ENCODE results near the gene GBP4. TPM values are rescaled to one million over a fixed set of nuclear protein-coding genes. Genes with fewer than 3 reads are reported as not detected.

GBP4 gene
- total and polyA plus RNA-seq, 10 donors = 14.5 to 63.5 (median 34.3) TPM

DNA sequence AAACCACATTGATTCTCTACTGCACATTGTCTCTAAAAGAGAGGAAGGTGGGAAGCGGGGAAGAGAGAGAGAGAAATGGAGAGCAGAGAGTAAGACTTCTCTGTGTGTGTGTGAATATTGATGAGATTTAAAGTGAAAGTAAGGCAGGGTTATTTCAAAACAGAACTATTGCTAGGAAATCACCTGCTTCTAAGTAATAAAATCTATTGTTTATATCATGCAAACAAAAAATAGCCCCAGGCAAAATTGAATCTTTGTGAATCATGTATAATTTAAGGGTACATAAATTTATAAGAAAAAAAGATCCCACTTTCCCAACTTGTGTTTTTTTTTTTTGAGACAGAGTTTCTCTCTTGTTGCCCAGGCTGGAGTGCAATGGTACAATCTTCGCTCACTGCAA lies 21.8 kb downstream of the GBP4 start:
- DNase-seq = no peak
- WGBS, 5 donors = 90 to 96% (median 95%) methylated on average over 2 of the region's 2 CpGs

DNA sequence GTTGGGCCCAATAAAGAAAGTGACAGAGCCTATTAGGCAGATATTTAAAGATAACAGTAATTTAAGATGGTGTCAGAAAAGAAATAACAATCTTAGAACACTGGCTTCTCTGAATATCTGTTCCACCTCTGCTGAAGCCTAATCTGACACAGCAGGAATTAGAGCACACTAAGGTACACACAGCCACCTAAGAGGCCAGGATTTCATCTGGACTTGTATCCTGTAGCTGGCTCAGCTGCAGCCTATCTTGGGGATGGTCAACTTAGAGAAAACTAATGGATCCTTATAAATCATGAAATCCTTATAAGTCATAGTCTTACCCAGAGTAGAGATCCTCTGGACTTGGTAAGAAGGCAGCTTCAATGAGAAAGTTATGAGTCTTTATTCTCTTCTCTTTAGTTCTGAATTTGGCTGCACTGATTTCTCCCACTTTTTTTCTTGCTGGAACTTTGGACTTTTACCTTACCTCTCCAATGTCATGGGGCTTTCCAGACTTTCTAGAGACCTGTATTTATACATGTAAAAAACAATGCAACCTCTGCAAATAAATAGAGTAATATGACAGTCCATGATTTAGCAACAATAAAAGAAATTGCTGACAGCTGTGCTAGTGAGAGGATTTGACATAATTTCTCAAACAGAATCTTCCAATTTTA lies 23.0 kb downstream of the GBP4 start, which contains the start of gene GBP7:
GBP7 (minus strand) TSS at position 403 of the 656 bp plus-strand sequence. CDS start 4,068 bp downstream, outside the sequence.
- TF ChIP-seq POLR2AphosphoS5 (IDR thresholded peaks at IDR 0.05) (no peak), POLR2A (IDR thresholded peaks at IDR 0.05) (no peak), CTCF (IDR thresholded peaks at IDR 0.05 in 8 of 11, conservative IDR thresholded peaks at IDR 0.05 in 3 of 11) (no peak)
- no peaks in the 10 kb centered on the region for H3K4me1 ChIP-seq
- H3K4me3 ChIP-seq = no peak within 1 kb of the TSS
- H3K27ac ChIP-seq = no peak within 1 kb of the TSS
- H3K27me3 ChIP-seq (replicated peaks in 1 of 7) = no peaks in the 10 kb centered on the region
- H3K36me3 ChIP-seq = peaks cover 0 to under 1% (median 0%) of the 10 kb centered on the region in 6 donors
- intact Hi-C loops (cut with DNase I; ENCODE audit: low total_unique reads) = no loop called here
- DNase-seq = no peak
- no peaks in the 10 kb centered on the region for H3K9me3 ChIP-seq

More for the DNA sequence above, 21.8 kb downstream of the GBP4 start:
- H3K27ac ChIP-seq = no peak overlapping the region
- no peak for TF ChIP-seq POLR2A (IDR thresholded peaks at IDR 0.05)
- no peak for TF ChIP-seq POLR2AphosphoS5 (IDR thresholded peaks at IDR 0.05)
- no peak for TF ChIP-seq CTCF (IDR thresholded peaks at IDR 0.05 in 8 of 11, conservative IDR thresholded peaks at IDR 0.05 in 3 of 11)
- intact Hi-C loops (cut with DNase I; ENCODE audit: low total_unique reads) = no loop called here
- no peaks in the 10 kb centered on the region for H3K9me3 ChIP-seq
- H3K4me1 ChIP-seq = no peaks in the 10 kb centered on the region
- H3K27me3 ChIP-seq (replicated peaks in 1 of 7) = no peaks in the 10 kb centered on the region
- H3K36me3 ChIP-seq = peaks cover 0 to 13% (median under 1%) of the 10 kb centered on the region in 6 donors
- H3K4me3 ChIP-seq = no peak overlapping the region

- TF ChIP-seq POLR2A (IDR thresholded peaks at IDR 0.05) (no peak), POLR2AphosphoS5 (IDR thresholded peaks at IDR 0.05) (no peak), CTCF (IDR thresholded peaks at IDR 0.05 in 8 of 11, conservative IDR thresholded peaks at IDR 0.05 in 3 of 11) (no peak)
- WGBS, 5 donors = 80 to 93% (median 89%) methylated on average over 3 of the region's 3 CpGs
These were observed 24.3 kb downstream of the GBP4 start for GRCh38 chr1:89174491-89174890.

GRCh38 chr1:89172468-89173143 lies 26.1 kb downstream of the GBP4 start:
- Histone ChIP-seq H3K27me3 (replicated peaks in 1 of 7) (no peaks in the 10 kb centered on the region), H3K4me1 (no peaks in the 10 kb centered on the region), H3K27ac (no peak overlapping the region), H3K9me3 (no peaks in the 10 kb centered on the region), H3K4me3 (no peak overlapping the region), H3K36me3 (no peaks in the 10 kb centered on the region)
- TF ChIP-seq CTCF (IDR thresholded peaks at IDR 0.05 in 8 of 11, conservative IDR thresholded peaks at IDR 0.05 in 3 of 11) = no peak
- TF ChIP-seq POLR2A (IDR thresholded peaks at IDR 0.05) = no peak
- no peak for TF ChIP-seq POLR2AphosphoS5 (IDR thresholded peaks at IDR 0.05)
- no peak for DNase-seq
- WGBS, 5 donors = 82 to 95% (median 94%) methylated on average over 4 of the region's 4 CpGs
- intact Hi-C loops (cut with DNase I; ENCODE audit: low total_unique reads) = no loop called here

More at GRCh38 chr1:89174491-89174890, 24.3 kb downstream of the GBP4 start:
- no peak overlapping the region for H3K27ac ChIP-seq
- DNase-seq = no peak
- no peaks in the 10 kb centered on the region for H3K27me3 ChIP-seq (replicated peaks in 1 of 7)
- H3K9me3 ChIP-seq = no peaks in the 10 kb centered on the region
- H3K36me3 ChIP-seq = no peaks in the 10 kb centered on the region
- no peaks in the 10 kb centered on the region for H3K4me1 ChIP-seq
- H3K4me3 ChIP-seq = no peak overlapping the region
- intact Hi-C loops (cut with DNase I; ENCODE audit: low total_unique reads) = no loop called here

All from spleen (tissue), 11 donors.